Measurements from ENCODE around the gene DNALI1.
"Not testable (repeated sequence)": the region's sequence is repeated elsewhere in the genome, so short reads cannot be mapped to it uniquely, and the experiment has no call there.

The DNALI1 gene

GRCh38 chr1:37537378-37537777 lies 19.4 kb upstream of the DNALI1 start:
- Histone ChIP-seq H3K27ac (no peak overlapping the region), H3K27me3 (no peaks in the 10 kb centered on the region), H3K36me3 (peaks cover 48 to 68% (median 51%) of the 10 kb centered on the region in 3 donors), H3K4me1 (peaks cover 0 to 17% (median 9%) of the 10 kb centered on the region in 4 donors), H3K9me3 (no peaks in the 10 kb centered on the region), H3K4me3 (no peak overlapping the region)
- TF ChIP-seq CTCF (IDR thresholded peaks at IDR 0.05): no peak
- intact Hi-C loops (cut with DNase I; ENCODE audit: low total_unique reads): no loop called here
- DNase-seq: no peak

- peaks cover 51 to 80% (median 55%) of the 10 kb centered on the region in 3 donors for H3K36me3 ChIP-seq
- intact Hi-C loops (cut with DNase I; ENCODE audit: low total_unique reads); H3K4me3 ChIP-seq: not testable (repeated sequence)
Observed at GRCh38 chr1:37539154-37539553, 17.6 kb upstream of the DNALI1 start.

GRCh38 chr1:37540036-37540785 lies 16.5 kb upstream of the DNALI1 start:
- no peak overlapping the region for H3K4me3 ChIP-seq
- intact Hi-C loops (cut with DNase I; ENCODE audit: low total_unique reads): no loop called here
- no peak for TF ChIP-seq CTCF (IDR thresholded peaks at IDR 0.05)
- H3K27ac ChIP-seq: no peak overlapping the region
- peaks cover 59 to 91% (median 61%) of the 10 kb centered on the region in 3 donors for H3K36me3 ChIP-seq
- no peaks in the 10 kb centered on the region for H3K9me3 ChIP-seq
- H3K27me3 ChIP-seq: no peaks in the 10 kb centered on the region
- H3K4me1 ChIP-seq: no peaks in the 10 kb centered on the region
- peak in 1 of 2 donors; percentile 31 for DNase-seq

More at GRCh38 chr1:37539154-37539553, 17.6 kb upstream of the DNALI1 start:
- peak in 1 of 2 donors; percentile 29 for DNase-seq
- H3K4me1 ChIP-seq, H3K27me3 ChIP-seq, H3K9me3 ChIP-seq, H3K27ac ChIP-seq: not testable (repeated sequence)

DNA sequence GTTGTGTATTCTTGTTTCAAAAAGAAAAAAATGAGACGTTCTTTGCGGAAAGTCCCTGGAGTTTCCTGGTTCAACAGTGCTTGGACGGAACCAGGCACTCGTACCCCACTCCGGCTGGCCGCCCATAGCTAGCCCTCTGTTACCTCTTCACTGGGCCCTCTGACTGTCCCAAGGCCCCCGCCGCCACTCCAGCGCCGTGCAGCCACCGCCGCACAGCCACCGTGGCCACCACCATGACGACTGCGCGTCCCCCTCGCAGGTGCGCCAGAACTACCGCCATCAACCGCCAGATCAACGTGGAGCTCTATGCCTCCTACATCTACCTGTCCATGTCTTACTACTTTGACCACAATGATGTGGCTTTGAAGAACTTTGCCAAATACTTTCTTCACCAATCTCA lies 12.2 kb upstream of the DNALI1 start:
- Histone ChIP-seq H3K9me3 (no peaks in the 10 kb centered on the region), H3K27ac (no peak overlapping the region), H3K36me3 (peaks cover 52 to 92% (median 57%) of the 10 kb centered on the region in 3 donors), H3K4me1 (peaks cover 0 to 4% (median 0%) of the 10 kb centered on the region in 4 donors), H3K4me3 (no peak overlapping the region), H3K27me3 (no peaks in the 10 kb centered on the region)
- intact Hi-C loops (cut with DNase I; ENCODE audit: low total_unique reads): no loop called here
- peak in 1 of 2 donors; percentile 35 for DNase-seq
- no peak for TF ChIP-seq CTCF (IDR thresholded peaks at IDR 0.05)

- intact Hi-C loops (cut with DNase I; ENCODE audit: low total_unique reads): no loop called here
- Histone ChIP-seq H3K9me3 (no peaks in the 10 kb centered on the region), H3K4me1 (peaks cover 0 to 4% (median 0%) of the 10 kb centered on the region in 4 donors), H3K4me3 (no peak overlapping the region), H3K27me3 (no peaks in the 10 kb centered on the region), H3K27ac (no peak overlapping the region), H3K36me3 (peaks cover 48 to 90% (median 52%) of the 10 kb centered on the region in 3 donors)
- DNase-seq: peak in 1 of 2 donors; percentile 3
- TF ChIP-seq CTCF (IDR thresholded peaks at IDR 0.05): no peak
Observed at GRCh38 chr1:37545019-37545418, 11.7 kb upstream of the DNALI1 start.

GRCh38 chr1:37549341-37549740 lies 7.4 kb upstream of the DNALI1 start:
- H3K4me3 ChIP-seq: no peak overlapping the region
- peaks cover 0 to 21% (median 15%) of the 10 kb centered on the region in 4 donors for H3K4me1 ChIP-seq
- no peak for TF ChIP-seq CTCF (IDR thresholded peaks at IDR 0.05)
- no peaks in the 10 kb centered on the region for H3K27me3 ChIP-seq
- H3K36me3 ChIP-seq: peaks cover 44 to 78% (median 47%) of the 10 kb centered on the region in 3 donors
- H3K27ac ChIP-seq: no peak overlapping the region
- DNase-seq: peak in 1 of 2 donors; percentile 12
- no peaks in the 10 kb centered on the region for H3K9me3 ChIP-seq
- intact Hi-C loops (cut with DNase I; ENCODE audit: low total_unique reads): no loop called here

Measured in tibial artery (tissue), 4 donors.